ENCODE results near the gene YIPF2. TPM values are rescaled to one million over a fixed set of nuclear protein-coding genes. Genes with fewer than 3 reads are reported as not detected.

YIPF2 gene
- total RNA-seq, 2 experiments from 2014 or later: 21.1 to 21.7 TPM

GRCh38 chr19:10966809-10967208 lies 38.4 kb upstream of the YIPF2 start:
- peaks cover 40% of the 10 kb centered on the region for H3K4me1 ChIP-seq (ENCODE audit: insufficient read depth, low read length)
- peak overlapping the region; percentile 21 for H3K27ac Mint-ChIP-seq
- no peaks in the 10 kb centered on the region for H3K27me3 Mint-ChIP-seq
- no peaks in the 10 kb centered on the region for H3K9me3 ChIP-seq (ENCODE audit: control insufficient read depth in 1 of 2, insufficient read depth in 1 of 2, low read length in 2 of 2)
- H3K4me1 Mint-ChIP-seq (ENCODE audit: low read depth): peaks cover 66% of the 10 kb centered on the region
- no peak for TF ChIP-seq CTCF (IDR thresholded peaks at IDR 0.05)
- H3K4me3 ChIP-seq (ENCODE audit: low read length): no peak overlapping the region
- peaks cover 3% of the 10 kb centered on the region for H3K36me3 Mint-ChIP-seq (ENCODE audit: low read depth)
- H3K4me3 Mint-ChIP-seq: no peak overlapping the region
- H3K36me3 ChIP-seq (ENCODE audit: insufficient read depth, low read length): no peaks in the 10 kb centered on the region
- POLR2A ChIA-PET: no interaction called here
- CTCF ChIA-PET: interaction anchor here (1.1 to 1.3 kb wide), 2 partner anchors 24 to 30 kb away, joined by 4 to 5 read pairs; no protein-coding TSS in a partner anchor
- intact Hi-C loops (cut with DNase I, micrococcal nuclease): loop anchor here in 1 of 2 experiments (10.0 kb wide), 1 partner anchor 128 kb away; no protein-coding TSS in a partner anchor
- H3K9me3 Mint-ChIP-seq: no peaks in the 10 kb centered on the region
- H3K27me3 ChIP-seq (ENCODE audit: control insufficient read depth in 1 of 2, insufficient read depth in 2 of 2, low read length in 2 of 2): no peaks in the 10 kb centered on the region
- no peak for ATAC-seq (ENCODE audit: poor library complexity)
- no peak overlapping the region for H3K27ac ChIP-seq (ENCODE audit: low read depth in 1 of 2, low read length in 2 of 2)
- DNase-seq: no peak

- H3K27me3 Mint-ChIP-seq: no peaks in the 10 kb centered on the region
- peak overlapping the region; percentile 31 for H3K4me3 Mint-ChIP-seq
- peaks cover 8% of the 10 kb centered on the region for H3K36me3 Mint-ChIP-seq (ENCODE audit: low read depth)
- Histone ChIP-seq H3K4me3 (ENCODE audit: low read length) (no peak overlapping the region), H3K4me1 (ENCODE audit: insufficient read depth, low read length) (peaks cover 46% of the 10 kb centered on the region), H3K27me3 (ENCODE audit: control insufficient read depth in 1 of 2, insufficient read depth in 2 of 2, low read length in 2 of 2) (no peaks in the 10 kb centered on the region), H3K36me3 (ENCODE audit: insufficient read depth, low read length) (no peaks in the 10 kb centered on the region), H3K9me3 (ENCODE audit: control insufficient read depth in 1 of 2, insufficient read depth in 1 of 2, low read length in 2 of 2) (no peaks in the 10 kb centered on the region), H3K27ac (ENCODE audit: low read depth in 1 of 2, low read length in 2 of 2) (no peak overlapping the region)
- ATAC-seq (ENCODE audit: poor library complexity) (no peak), DNase-seq (no peak)
- intact Hi-C loops (cut with DNase I, micrococcal nuclease): loop anchor here in 1 of 2 experiments (10.0 kb wide), 1 partner anchor 129 kb away; no protein-coding TSS in a partner anchor
- H3K4me1 Mint-ChIP-seq (ENCODE audit: low read depth): peaks cover 63% of the 10 kb centered on the region
- TF ChIP-seq CTCF (IDR thresholded peaks at IDR 0.05): no peak
- ChIA-PET POLR2A (no interaction called here), CTCF (interaction anchor here (1.3 kb wide), 1 partner anchor 29 kb away, joined by 4 read pairs; no protein-coding TSS in a partner anchor)
- H3K27ac Mint-ChIP-seq: peak overlapping the region; percentile 71
- no peaks in the 10 kb centered on the region for H3K9me3 Mint-ChIP-seq
These were observed 37.0 kb upstream of the YIPF2 start for GRCh38 chr19:10965398-10965797.

GRCh38 chr19:10964903-10965302 lies 36.5 kb upstream of the YIPF2 start:
- POLR2A ChIA-PET: no interaction called here
- DNase-seq: no peak
- CTCF ChIA-PET: no interaction called here
- no peaks in the 10 kb centered on the region for H3K36me3 ChIP-seq (ENCODE audit: insufficient read depth, low read length)
- peak overlapping the region; percentile 71 for H3K27ac Mint-ChIP-seq
- no peak overlapping the region for H3K4me3 ChIP-seq (ENCODE audit: low read length)
- no peaks in the 10 kb centered on the region for H3K27me3 ChIP-seq (ENCODE audit: control insufficient read depth in 1 of 2, insufficient read depth in 2 of 2, low read length in 2 of 2)
- ATAC-seq (ENCODE audit: poor library complexity): no peak
- H3K4me1 ChIP-seq (ENCODE audit: insufficient read depth, low read length): peaks cover 50% of the 10 kb centered on the region
- H3K27me3 Mint-ChIP-seq: no peaks in the 10 kb centered on the region
- no peaks in the 10 kb centered on the region for H3K9me3 ChIP-seq (ENCODE audit: control insufficient read depth in 1 of 2, insufficient read depth in 1 of 2, low read length in 2 of 2)
- TF ChIP-seq CTCF (IDR thresholded peaks at IDR 0.05): no peak
- no peak overlapping the region for H3K27ac ChIP-seq (ENCODE audit: low read depth in 1 of 2, low read length in 2 of 2)
- H3K36me3 Mint-ChIP-seq (ENCODE audit: low read depth): peaks cover 8% of the 10 kb centered on the region
- H3K4me3 Mint-ChIP-seq: peak overlapping the region; percentile 20
- intact Hi-C loops (cut with DNase I, micrococcal nuclease): loop anchor here in 1 of 2 experiments (5.0 to 10.0 kb wide), 2 partner anchors 38 to 130 kb away; partner anchors contain the start of genes TIMM29 and YIPF2
- H3K9me3 Mint-ChIP-seq: no peaks in the 10 kb centered on the region
- H3K4me1 Mint-ChIP-seq (ENCODE audit: low read depth): peaks cover 62% of the 10 kb centered on the region
